ENCODE data around the gene CPXM1.
"Not testable (repeated sequence)": the region's sequence is repeated elsewhere in the genome, so short reads cannot be mapped to it uniquely, and the experiment has no call there.

Gene CPXM1

DNA sequence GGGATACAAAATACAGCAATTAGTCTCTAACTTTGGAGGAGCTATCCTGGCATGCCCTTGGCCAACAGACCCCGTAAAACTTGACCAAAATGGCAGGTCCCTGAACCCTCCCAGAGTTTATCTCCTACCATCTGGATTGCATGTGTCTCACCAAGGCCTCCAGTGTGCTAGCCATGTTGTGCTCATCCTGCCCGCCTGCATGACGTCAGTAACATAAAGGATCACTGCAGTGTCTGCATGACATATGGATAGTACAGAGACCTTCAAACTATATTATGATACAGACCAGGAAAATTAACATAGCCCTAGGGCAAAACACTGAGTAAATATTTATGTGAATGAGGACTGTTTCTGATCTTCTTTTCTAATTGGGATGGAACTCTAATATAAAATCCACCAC lies 25.3 kb downstream of the CPXM1 start:
- no peaks in the 10 kb centered on the region for H3K9me3 ChIP-seq (ENCODE audit: insufficient read depth, low read length)
- TF ChIP-seq YY1 (IDR thresholded peaks at IDR 0.05; ENCODE audit: insufficient read depth, insufficient read length): no peak
- no peak for TF ChIP-seq ZNF274 (IDR thresholded peaks at IDR 0.05; ENCODE audit: low read depth, low read length)
- TF ChIP-seq SUZ12 (IDR thresholded peaks at IDR 0.05; ENCODE audit: extremely low read depth, insufficient read depth, insufficient read length): no peak
- H3K36me3 ChIP-seq (ENCODE audit: insufficient read depth, insufficient read length, low read length): no peaks in the 10 kb centered on the region
- no peak for DNase-seq (ENCODE audit: low read depth, low spot score)
- H3K9ac ChIP-seq (ENCODE audit: insufficient read length, low read depth): no peak overlapping the region
- no peak overlapping the region for H3K4me3 ChIP-seq (ENCODE audit: insufficient read length, low read depth)
- H3K4me1 ChIP-seq (ENCODE audit: insufficient read depth, insufficient read length): no peaks in the 10 kb centered on the region
- H3K27me3 ChIP-seq (ENCODE audit: insufficient read depth, insufficient read length): no peaks in the 10 kb centered on the region

DNA sequence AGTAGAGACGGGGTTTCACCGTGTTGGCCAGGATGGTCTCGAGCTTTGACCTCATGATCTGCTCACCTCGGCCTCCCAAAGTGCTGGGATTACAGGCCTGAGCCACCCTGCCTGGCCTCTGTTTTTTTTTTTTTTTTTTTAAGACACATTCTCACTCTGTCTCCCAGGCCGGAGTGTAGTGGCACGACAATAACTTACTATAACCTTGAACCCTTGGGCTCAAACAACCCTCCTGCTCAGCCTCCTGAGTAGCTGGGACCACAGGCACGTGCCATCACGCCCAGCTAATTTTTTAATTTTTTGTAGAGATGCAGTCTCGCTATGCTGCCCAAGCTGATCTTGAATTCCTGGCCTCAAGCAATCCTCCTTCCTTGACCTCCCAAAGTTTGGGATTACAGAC lies 26.6 kb downstream of the CPXM1 start:
- no peak overlapping the region for H3K9ac ChIP-seq (ENCODE audit: insufficient read length, low read depth)
- H3K27me3 ChIP-seq (ENCODE audit: insufficient read depth, insufficient read length): no peaks in the 10 kb centered on the region
- DNase-seq (ENCODE audit: low read depth, low spot score): no peak
- H3K9me3 ChIP-seq (ENCODE audit: insufficient read depth, low read length): no peaks in the 10 kb centered on the region
- no peak overlapping the region for H3K4me3 ChIP-seq (ENCODE audit: insufficient read length, low read depth)
- no peaks in the 10 kb centered on the region for H3K36me3 ChIP-seq (ENCODE audit: insufficient read depth, insufficient read length, low read length)
- H3K4me1 ChIP-seq (ENCODE audit: insufficient read depth, insufficient read length): no peaks in the 10 kb centered on the region
- TF ChIP-seq SUZ12 (IDR thresholded peaks at IDR 0.05; ENCODE audit: extremely low read depth, insufficient read depth, insufficient read length) (no peak), ZNF274 (IDR thresholded peaks at IDR 0.05; ENCODE audit: low read depth, low read length) (no peak), YY1 (IDR thresholded peaks at IDR 0.05; ENCODE audit: insufficient read depth, insufficient read length) (no peak)

DNA sequence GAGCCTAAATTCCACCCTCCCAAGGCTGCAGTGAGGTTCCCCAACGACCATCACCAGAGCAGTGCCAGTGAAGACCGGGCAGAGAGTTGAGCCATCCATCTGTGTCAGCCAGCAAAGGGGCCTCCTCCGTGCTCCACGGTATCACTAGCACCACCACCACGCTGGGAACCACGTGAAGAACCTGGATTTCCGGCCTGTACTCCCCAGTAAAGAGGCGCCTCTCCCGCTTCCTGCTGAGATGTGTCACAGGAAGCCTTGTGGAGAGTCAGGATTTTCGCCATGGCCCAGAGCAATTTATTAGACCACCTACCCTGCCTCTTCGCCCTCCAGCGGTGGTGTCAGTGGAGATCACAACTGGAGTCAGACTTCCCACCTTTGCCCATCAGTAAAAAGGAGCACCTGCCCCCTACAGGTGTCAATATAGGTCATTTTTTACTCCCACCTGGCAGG lies 28.8 kb downstream of the CPXM1 start:
- TF ChIP-seq SUZ12 (IDR thresholded peaks at IDR 0.05; ENCODE audit: extremely low read depth, insufficient read depth, insufficient read length): no peak
- no peak for TF ChIP-seq ZNF274 (IDR thresholded peaks at IDR 0.05; ENCODE audit: low read depth, low read length)
- no peak for TF ChIP-seq YY1 (IDR thresholded peaks at IDR 0.05; ENCODE audit: insufficient read depth, insufficient read length)

DNA sequence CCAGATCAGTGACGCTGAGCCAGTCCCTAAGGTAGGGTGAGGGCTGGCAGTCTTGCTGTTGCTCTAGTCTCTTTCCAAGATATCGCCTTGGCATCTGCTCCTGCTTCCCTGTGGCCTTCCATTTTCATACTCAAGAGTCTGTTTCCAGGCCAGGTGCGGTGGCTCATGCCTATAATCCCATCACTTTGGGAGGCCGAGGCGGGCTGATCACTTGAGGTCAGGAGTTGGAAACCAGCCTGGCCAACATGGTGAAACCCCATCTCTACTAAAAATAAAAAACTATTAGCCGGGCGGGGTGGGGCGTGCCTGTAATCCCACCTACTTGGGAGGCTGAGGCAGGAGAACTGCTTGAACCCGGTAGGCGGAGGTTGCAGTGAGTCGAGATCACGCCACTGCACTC lies 30.3 kb downstream of the CPXM1 start:
- H3K9ac ChIP-seq (ENCODE audit: insufficient read length, low read depth); H3K36me3 ChIP-seq (ENCODE audit: insufficient read depth, insufficient read length, low read length); H3K9me3 ChIP-seq (ENCODE audit: insufficient read depth, low read length); DNase-seq (ENCODE audit: low read depth, low spot score); H3K4me1 ChIP-seq (ENCODE audit: insufficient read depth, insufficient read length); H3K27me3 ChIP-seq (ENCODE audit: insufficient read depth, insufficient read length); H3K4me3 ChIP-seq (ENCODE audit: insufficient read length, low read depth): not testable (repeated sequence)

More for the DNA sequence above, 28.8 kb downstream of the CPXM1 start:
- no peak for DNase-seq (ENCODE audit: low read depth, low spot score)
- no peak overlapping the region for H3K4me3 ChIP-seq (ENCODE audit: insufficient read length, low read depth)
- no peaks in the 10 kb centered on the region for H3K36me3 ChIP-seq (ENCODE audit: insufficient read depth, insufficient read length, low read length)
- no peak overlapping the region for H3K9ac ChIP-seq (ENCODE audit: insufficient read length, low read depth)
- H3K27me3 ChIP-seq (ENCODE audit: insufficient read depth, insufficient read length): no peaks in the 10 kb centered on the region
- H3K4me1 ChIP-seq (ENCODE audit: insufficient read depth, insufficient read length): no peaks in the 10 kb centered on the region
- H3K9me3 ChIP-seq (ENCODE audit: insufficient read depth, low read length): no peaks in the 10 kb centered on the region

DNA sequence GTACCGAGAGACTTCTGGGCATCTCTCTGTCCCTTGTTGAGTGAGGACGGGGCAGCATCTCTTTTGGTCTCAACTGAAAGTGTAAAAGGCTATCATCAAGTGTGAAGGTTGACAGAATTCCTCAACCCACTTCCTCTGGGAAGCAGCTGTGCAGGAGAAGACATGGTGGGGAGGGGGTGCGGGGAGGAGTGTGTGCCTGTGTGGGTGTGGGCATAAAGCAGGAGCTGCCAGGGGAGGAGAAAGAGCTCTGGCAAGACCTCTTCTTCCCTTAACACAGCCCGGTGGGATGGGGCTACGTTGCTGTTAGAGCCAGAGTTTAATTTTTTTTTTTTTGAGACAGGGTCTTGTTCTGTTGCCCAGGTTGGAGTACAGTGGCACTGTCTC lies 31.8 kb downstream of the CPXM1 start:
- no peak for DNase-seq (ENCODE audit: low read depth, low spot score)
- Histone ChIP-seq H3K36me3 (ENCODE audit: insufficient read depth, insufficient read length, low read length) (no peaks in the 10 kb centered on the region), H3K27me3 (ENCODE audit: insufficient read depth, insufficient read length) (no peaks in the 10 kb centered on the region)

DNA sequence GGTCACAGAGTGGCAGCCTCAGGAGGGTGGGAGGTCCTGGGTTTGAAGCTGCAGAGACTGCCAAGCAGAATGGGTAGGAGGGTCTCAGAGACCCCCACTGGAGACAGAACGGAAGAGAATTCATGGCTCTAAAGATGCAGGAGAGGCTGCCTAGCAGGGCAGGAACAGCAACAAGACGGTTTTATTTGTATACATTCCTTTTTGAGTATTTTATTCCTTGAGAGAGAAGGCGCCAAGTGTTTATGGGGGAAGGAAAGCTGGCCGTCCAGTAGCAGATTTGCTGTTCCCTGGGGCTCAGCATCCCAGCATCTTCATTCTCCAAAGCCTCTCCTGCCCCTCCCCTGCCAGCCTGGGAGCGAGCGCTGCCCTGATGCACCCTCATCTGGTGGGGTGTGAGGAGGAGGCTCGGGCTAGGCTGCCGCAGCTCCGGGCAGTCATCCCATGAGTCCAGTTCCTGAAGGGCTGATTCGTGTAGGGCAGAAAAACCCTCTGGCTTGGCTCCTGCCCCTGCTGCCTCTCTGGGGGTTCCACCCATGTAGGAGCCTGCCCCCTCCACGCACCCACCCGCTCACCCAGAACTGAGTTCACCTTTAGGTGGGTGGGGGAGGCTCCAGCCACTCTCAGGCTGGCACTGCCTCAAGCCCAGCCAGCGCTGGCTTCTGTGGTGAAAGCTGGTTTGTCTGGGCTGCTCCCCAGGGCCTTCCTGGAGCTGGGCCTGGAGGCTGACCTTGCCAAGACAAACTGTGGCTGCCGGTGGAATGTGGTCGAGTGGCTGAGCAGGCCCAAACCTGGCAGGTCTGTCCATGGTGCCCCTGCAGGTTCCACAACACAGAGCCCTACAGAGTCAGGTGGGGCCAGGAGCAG lies 32.4 kb downstream of the CPXM1 start:
- Histone ChIP-seq H3K9ac (ENCODE audit: insufficient read length, low read depth) (no peak overlapping the region), H3K9me3 (ENCODE audit: insufficient read depth, low read length) (no peaks in the 10 kb centered on the region), H3K36me3 (ENCODE audit: insufficient read depth, insufficient read length, low read length) (no peaks in the 10 kb centered on the region), H3K4me3 (ENCODE audit: insufficient read length, low read depth) (no peak overlapping the region), H3K27me3 (ENCODE audit: insufficient read depth, insufficient read length) (no peaks in the 10 kb centered on the region), H3K4me1 (ENCODE audit: insufficient read depth, insufficient read length) (no peaks in the 10 kb centered on the region)
- no peak for DNase-seq (ENCODE audit: low read depth, low spot score)
- TF ChIP-seq SUZ12 (IDR thresholded peaks at IDR 0.05; ENCODE audit: extremely low read depth, insufficient read depth, insufficient read length): no peak
- no peak for TF ChIP-seq ZNF274 (IDR thresholded peaks at IDR 0.05; ENCODE audit: low read depth, low read length)
- TF ChIP-seq YY1 (IDR thresholded peaks at IDR 0.05; ENCODE audit: insufficient read depth, insufficient read length): no peak

More for the DNA sequence above, 31.8 kb downstream of the CPXM1 start:
- Histone ChIP-seq H3K4me1 (ENCODE audit: insufficient read depth, insufficient read length) (no peaks in the 10 kb centered on the region), H3K9me3 (ENCODE audit: insufficient read depth, low read length) (no peaks in the 10 kb centered on the region), H3K4me3 (ENCODE audit: insufficient read length, low read depth) (no peak overlapping the region), H3K9ac (ENCODE audit: insufficient read length, low read depth) (no peak overlapping the region)
- TF ChIP-seq SUZ12 (IDR thresholded peaks at IDR 0.05; ENCODE audit: extremely low read depth, insufficient read depth, insufficient read length) (no peak), ZNF274 (IDR thresholded peaks at IDR 0.05; ENCODE audit: low read depth, low read length) (no peak)

DNA sequence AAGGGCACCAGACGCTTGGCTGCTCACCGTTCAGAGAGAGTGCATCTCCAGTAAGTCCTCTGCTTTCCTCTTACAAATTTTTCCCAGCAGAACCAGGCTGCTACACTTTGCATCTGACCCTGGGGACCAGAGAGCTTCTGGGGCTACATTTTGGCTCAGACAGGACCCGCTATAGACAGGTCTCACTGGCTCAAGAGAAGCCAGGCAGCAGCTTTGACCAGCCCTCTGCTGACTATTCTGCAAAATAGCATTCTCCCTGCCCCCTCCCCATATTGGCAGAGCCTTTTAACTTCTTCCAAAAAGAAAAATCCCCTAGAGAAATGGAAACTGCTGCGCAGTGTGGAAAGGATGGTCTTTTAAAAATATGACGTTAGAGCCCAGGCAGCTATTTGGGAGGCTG lies 37.2 kb downstream of the CPXM1 start:
- Histone ChIP-seq H3K9me3 (ENCODE audit: insufficient read depth, low read length) (no peaks in the 10 kb centered on the region), H3K9ac (ENCODE audit: insufficient read length, low read depth) (no peak overlapping the region), H3K4me1 (ENCODE audit: insufficient read depth, insufficient read length) (peaks cover 6% of the 10 kb centered on the region), H3K4me3 (ENCODE audit: insufficient read length, low read depth) (no peak overlapping the region), H3K27me3 (ENCODE audit: insufficient read depth, insufficient read length) (no peaks in the 10 kb centered on the region), H3K36me3 (ENCODE audit: insufficient read depth, insufficient read length, low read length) (no peaks in the 10 kb centered on the region)
- TF ChIP-seq ZNF274 (IDR thresholded peaks at IDR 0.05; ENCODE audit: low read depth, low read length): no peak
- TF ChIP-seq SUZ12 (IDR thresholded peaks at IDR 0.05; ENCODE audit: extremely low read depth, insufficient read depth, insufficient read length): no peak
- no peak for TF ChIP-seq YY1 (IDR thresholded peaks at IDR 0.05; ENCODE audit: insufficient read depth, insufficient read length)
- no peak for DNase-seq (ENCODE audit: low read depth, low spot score)
